Dermis lymphatic vessel endothelial cell (primary cell): ENCODE results near the gene RESF1. TPM values are rescaled to one million over a fixed set of nuclear protein-coding genes. Genes with fewer than 3 reads are reported as not detected.

ENCODE experiments used
- total RNA-seq: library from RNA; depleted of rRNA; stranded (reverse); fragments of >200 nt; gene quantifications from 2 replicates; pipeline ENCODE4 v1.2.1, GENCODE V29; 2014

The RESF1 gene, protein sequence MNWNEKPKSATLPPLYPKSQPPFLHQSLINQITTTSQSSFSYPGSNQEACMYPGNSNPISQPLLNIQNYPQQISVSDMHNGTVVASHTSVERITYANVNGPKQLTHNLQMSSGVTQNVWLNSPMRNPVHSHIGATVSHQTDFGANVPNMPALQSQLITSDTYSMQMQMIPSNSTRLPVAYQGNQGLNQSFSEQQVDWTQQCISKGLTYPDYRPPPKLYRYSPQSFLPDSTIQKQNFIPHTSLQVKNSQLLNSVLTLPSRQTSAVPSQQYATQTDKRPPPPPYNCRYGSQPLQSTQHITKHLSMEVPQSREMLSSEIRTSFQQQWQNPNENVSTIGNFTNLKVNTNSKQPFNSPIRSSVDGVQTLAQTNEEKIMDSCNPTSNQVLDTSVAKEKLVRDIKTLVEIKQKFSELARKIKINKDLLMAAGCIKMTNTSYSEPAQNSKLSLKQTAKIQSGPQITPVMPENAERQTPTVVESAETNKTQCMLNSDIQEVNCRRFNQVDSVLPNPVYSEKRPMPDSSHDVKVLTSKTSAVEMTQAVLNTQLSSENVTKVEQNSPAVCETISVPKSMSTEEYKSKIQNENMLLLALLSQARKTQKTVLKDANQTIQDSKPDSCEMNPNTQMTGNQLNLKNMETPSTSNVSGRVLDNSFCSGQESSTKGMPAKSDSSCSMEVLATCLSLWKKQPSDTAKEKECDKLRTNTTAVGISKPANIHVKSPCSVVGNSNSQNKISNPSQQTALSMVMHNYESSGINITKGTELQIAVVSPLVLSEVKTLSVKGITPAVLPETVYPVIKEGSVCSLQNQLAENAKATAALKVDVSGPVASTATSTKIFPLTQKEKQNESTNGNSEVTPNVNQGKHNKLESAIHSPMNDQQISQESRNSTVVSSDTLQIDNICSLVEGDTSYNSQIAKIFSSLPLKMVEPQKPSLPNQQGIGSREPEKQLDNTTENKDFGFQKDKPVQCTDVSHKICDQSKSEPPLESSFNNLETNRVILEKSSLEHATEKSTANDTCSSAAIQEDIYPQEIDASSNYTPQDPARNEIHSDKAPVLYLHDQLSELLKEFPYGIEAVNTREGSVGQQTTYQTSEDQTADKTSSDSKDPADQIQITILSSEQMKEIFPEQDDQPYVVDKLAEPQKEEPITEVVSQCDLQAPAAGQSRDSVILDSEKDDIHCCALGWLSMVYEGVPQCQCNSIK (N-terminal part only)
- total RNA-seq, result 37.6 and 41.3 TPM in 2 replicates

DNA sequence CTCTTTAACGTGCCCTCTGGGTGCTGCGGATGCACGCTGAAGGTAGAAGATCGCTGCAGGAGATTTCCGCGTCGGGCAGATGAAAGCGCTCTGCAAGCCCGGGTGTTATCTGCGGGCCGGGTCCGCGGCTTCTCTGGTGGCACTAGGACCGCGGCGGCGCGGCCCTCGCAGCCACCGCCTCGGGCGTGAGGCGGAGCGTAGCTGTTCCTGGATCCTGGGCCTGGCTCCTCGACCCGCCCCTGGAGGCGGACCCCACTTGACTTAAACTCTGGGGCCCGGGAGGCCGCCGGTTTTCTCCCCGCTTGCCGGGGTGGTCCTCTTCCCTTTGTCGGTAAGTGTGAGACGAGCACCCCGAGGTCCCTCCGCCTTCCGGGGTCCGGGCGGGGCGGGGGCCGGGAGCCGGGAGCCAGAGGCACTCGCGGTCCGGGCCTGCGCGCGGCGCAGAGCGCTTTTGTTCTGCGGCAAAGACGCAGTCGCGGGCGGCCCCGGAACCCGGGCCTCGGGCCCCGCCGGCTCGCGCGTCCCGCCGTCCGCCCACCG, at the start of gene RESF1:
TSS of gene RESF1 (plus strand) at position 255 of the 540 bp plus-strand sequence. CDS start 21,541 bp downstream, outside the sequence.

Other genes starting within 250 kb of the RESF1 start
- 9.8 and 10.1 TPM in 2 replicates for gene AMN1, start 230.4 kb upstream of the RESF1 start, total RNA-seq
- 18.7 and 21.2 TPM in 2 replicates for gene BICD1, start 147.4 kb downstream of the RESF1 start, total RNA-seq